Measurements from ENCODE around the gene MYO15B. TPM values are rescaled to one million over a fixed set of nuclear protein-coding genes. Genes with fewer than 3 reads are reported as not detected.

Gene MYO15B
- total and polyA plus RNA-seq, 2 of the 13 experiments (the other 11 are each of a cell fraction or from before 2014, with no cell fraction given), result 2.8 to 8.1 TPM

GRCh38 chr17:75557075-75557851 is 30.3 kb upstream of the MYO15B start (continued):
- TF ChIP-seq KDM3A (CRISPR knock-in tag; IDR thresholded peaks at IDR 0.05; ENCODE audit: low read depth) (peak; percentile 93), ZBTB40 (IDR thresholded peaks at IDR 0.05) (no peak), ZBTB40 (CRISPR knock-in tag; IDR thresholded peaks at IDR 0.05) (no peak; the same call in 1 of the 2 replicates), ZNF503 (CRISPR knock-in tag; IDR thresholded peaks at IDR 0.05) (peak; percentile 62; the same call in 1 of the 2 replicates), SMAD1 (CRISPR knock-in tag; IDR thresholded peaks at IDR 0.05; ENCODE audit: borderline replicate concordance, low read depth) (0 out of 2 replicates have a peak, but pooled peaks have one; percentile 62), NFYB (CRISPR knock-in tag; IDR thresholded peaks at IDR 0.05) (peak; percentile 69), GTF2F1 (IDR thresholded peaks at IDR 0.05; ENCODE audit: low read length) (no peak), NFE2 (CRISPR knock-in tag; IDR thresholded peaks at IDR 0.05) (no peak), ZNF790 (CRISPR knock-in tag; IDR thresholded peaks at IDR 0.05; ENCODE audit: borderline replicate concordance) (no peak), ARNT2 (CRISPR knock-in tag; IDR thresholded peaks at IDR 0.05; ENCODE audit: low read depth) (peak; percentile 92), DR1 (CRISPR knock-in tag; IDR thresholded peaks at IDR 0.05) (peak; percentile 75; the same call in 1 of the 2 replicates), ZNF552 (CRISPR knock-in tag; IDR thresholded peaks at IDR 0.05; ENCODE audit: borderline replicate concordance) (peak; percentile 87; the same call in 1 of the 2 replicates), RFX3 (CRISPR knock-in tag; IDR thresholded peaks at IDR 0.05) (no peak), ZNF367 (CRISPR knock-in tag; IDR thresholded peaks at IDR 0.05; ENCODE audit: borderline replicate concordance) (no peak), POLR2AphosphoS2 (IDR thresholded peaks at IDR 0.05; ENCODE audit: low read depth, low read length) (no peak), POLR2A (IDR thresholded peaks at IDR 0.05; ENCODE audit: insufficient read depth in 1 of 2, low read depth in 2 of 2, low read length in 2 of 2) (peak; percentile 50 to 81; a peak in 3 of 4 replicates), ZSCAN31 (CRISPR knock-in tag; IDR thresholded peaks at IDR 0.05; ENCODE audit: low read depth) (no peak; the same call in 1 of the 2 replicates), SALL2 (CRISPR knock-in tag; IDR thresholded peaks at IDR 0.05) (peak; percentile 90), SPEN (CRISPR knock-in tag; IDR thresholded peaks at IDR 0.05; ENCODE audit: low read depth) (peak; percentile 78; the same call in 1 of the 2 replicates), ZNF737 (CRISPR knock-in tag; IDR thresholded peaks at IDR 0.05; ENCODE audit: borderline replicate concordance) (peak; percentile 39; the same call in 1 of the 2 replicates)

Data from HepG2 (cell line).